ENCODE results near the gene PRRG3.

The PRRG3 gene

GRCh38 chrX:151722241-151722846 is 27.1 kb downstream of the PRRG3 start:
- no peak for TF ChIP-seq CTCF (IDR thresholded peaks at IDR 0.05; ENCODE audit: low read depth, low read length)
- no peak for DNase-seq
- no peaks in the 10 kb centered on the region for H3K36me3 ChIP-seq
- no peaks in the 10 kb centered on the region for H3K27me3 ChIP-seq
- H3K4me3 ChIP-seq (ENCODE audit: low read depth, low read length) = no peak overlapping the region
- no peaks in the 10 kb centered on the region for H3K4me1 ChIP-seq
- no peaks in the 10 kb centered on the region for H3K9me3 ChIP-seq

GRCh38 chrX:151723156-151723760 is 28.0 kb downstream of the PRRG3 start:
- no peak for DNase-seq
- Histone ChIP-seq H3K4me3 (ENCODE audit: low read depth, low read length) (no peak overlapping the region), H3K9me3 (no peaks in the 10 kb centered on the region), H3K27me3 (no peaks in the 10 kb centered on the region), H3K4me1 (no peaks in the 10 kb centered on the region), H3K36me3 (no peaks in the 10 kb centered on the region)
- TF ChIP-seq CTCF (IDR thresholded peaks at IDR 0.05; ENCODE audit: low read depth, low read length) = no peak

- H3K4me1 ChIP-seq = no peaks in the 10 kb centered on the region
- no peak overlapping the region for H3K4me3 ChIP-seq (ENCODE audit: low read depth, low read length)
- no peaks in the 10 kb centered on the region for H3K36me3 ChIP-seq
- H3K27me3 ChIP-seq = no peaks in the 10 kb centered on the region
- H3K9me3 ChIP-seq = no peaks in the 10 kb centered on the region
- no peak for DNase-seq
- no peak for TF ChIP-seq CTCF (IDR thresholded peaks at IDR 0.05; ENCODE audit: low read depth, low read length)
Observed at GRCh38 chrX:151724563-151725337, 29.5 kb downstream of the PRRG3 start.

- no peaks in the 10 kb centered on the region for H3K9me3 ChIP-seq
- TF ChIP-seq CTCF (IDR thresholded peaks at IDR 0.05; ENCODE audit: low read depth, low read length) = no peak
- H3K36me3 ChIP-seq = no peaks in the 10 kb centered on the region
- H3K27me3 ChIP-seq = no peaks in the 10 kb centered on the region
- DNase-seq = no peak
- H3K4me3 ChIP-seq (ENCODE audit: low read depth, low read length) = no peak overlapping the region
- H3K4me1 ChIP-seq = no peaks in the 10 kb centered on the region
Observed at GRCh38 chrX:151725338-151725614, 30.0 kb downstream of the PRRG3 start.

GRCh38 chrX:151726751-151727150 is 31.5 kb downstream of the PRRG3 start:
- no peak for TF ChIP-seq CTCF (IDR thresholded peaks at IDR 0.05; ENCODE audit: low read depth, low read length)
- no peak for DNase-seq
- no peaks in the 10 kb centered on the region for H3K9me3 ChIP-seq
- no peaks in the 10 kb centered on the region for H3K4me1 ChIP-seq
- no peaks in the 10 kb centered on the region for H3K27me3 ChIP-seq
- no peak overlapping the region for H3K4me3 ChIP-seq (ENCODE audit: low read depth, low read length)
- no peaks in the 10 kb centered on the region for H3K36me3 ChIP-seq

- no peaks in the 10 kb centered on the region for H3K4me1 ChIP-seq
- no peak for DNase-seq
- TF ChIP-seq CTCF (IDR thresholded peaks at IDR 0.05; ENCODE audit: low read depth, low read length) = no peak
- no peaks in the 10 kb centered on the region for H3K9me3 ChIP-seq
- H3K27me3 ChIP-seq = no peaks in the 10 kb centered on the region
- no peak overlapping the region for H3K4me3 ChIP-seq (ENCODE audit: low read depth, low read length)
- no peaks in the 10 kb centered on the region for H3K36me3 ChIP-seq
Observed at GRCh38 chrX:151727346-151727745, 32.1 kb downstream of the PRRG3 start.
